HG03521 (cell line): ENCODE measurements around the gene CDK18.

Experiments
- ATAC-seq: cut with Tn5 transposase; IDR thresholded peaks from one replicate; pipeline ENCODE4 v1.9.1; 2021; ENCODE audit warnings: mild to moderate bottlenecking, moderate library complexity; ENCODE audit not compliant: unreplicated experiment

The CDK18 gene

DNA sequence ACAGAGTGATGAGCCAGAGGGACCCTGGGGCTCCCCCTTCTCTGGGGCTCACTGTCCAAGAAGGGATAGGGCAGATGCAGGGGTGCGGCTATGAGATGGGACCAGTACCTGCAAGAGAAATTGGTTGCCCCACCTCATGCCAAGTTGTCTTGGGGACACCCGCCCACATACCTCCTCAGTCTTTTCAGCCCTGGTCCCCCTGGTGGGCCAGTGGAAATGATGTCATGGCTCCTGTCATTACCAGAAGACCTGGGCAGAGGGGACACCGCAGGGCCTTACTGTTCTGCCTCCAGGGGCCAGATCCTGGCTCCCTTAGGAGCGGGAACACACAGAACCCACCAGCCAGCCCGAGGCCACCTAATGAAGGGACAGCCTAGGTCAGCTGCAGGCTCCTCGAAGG, 63.2 kb downstream of the CDK18 start:
- ATAC-seq, result no peak

DNA sequence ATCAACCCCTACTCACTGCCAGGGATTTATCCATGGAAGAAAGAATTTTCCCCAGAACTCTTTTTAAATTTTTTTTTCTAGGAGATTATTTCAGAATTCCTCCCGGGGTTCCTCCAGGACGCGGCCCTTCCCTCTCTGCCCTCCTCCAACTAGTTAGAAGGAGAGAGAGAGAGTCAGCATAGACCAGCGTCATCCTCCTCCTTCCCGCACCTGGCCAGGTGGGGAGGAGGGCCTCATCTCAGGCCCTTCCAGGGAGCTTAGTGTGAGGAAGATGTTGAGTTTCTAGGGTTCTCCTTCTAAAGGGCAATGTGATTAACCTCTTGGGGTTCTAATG, 63.6 kb downstream of the CDK18 start:
- ATAC-seq, result no peak

DNA sequence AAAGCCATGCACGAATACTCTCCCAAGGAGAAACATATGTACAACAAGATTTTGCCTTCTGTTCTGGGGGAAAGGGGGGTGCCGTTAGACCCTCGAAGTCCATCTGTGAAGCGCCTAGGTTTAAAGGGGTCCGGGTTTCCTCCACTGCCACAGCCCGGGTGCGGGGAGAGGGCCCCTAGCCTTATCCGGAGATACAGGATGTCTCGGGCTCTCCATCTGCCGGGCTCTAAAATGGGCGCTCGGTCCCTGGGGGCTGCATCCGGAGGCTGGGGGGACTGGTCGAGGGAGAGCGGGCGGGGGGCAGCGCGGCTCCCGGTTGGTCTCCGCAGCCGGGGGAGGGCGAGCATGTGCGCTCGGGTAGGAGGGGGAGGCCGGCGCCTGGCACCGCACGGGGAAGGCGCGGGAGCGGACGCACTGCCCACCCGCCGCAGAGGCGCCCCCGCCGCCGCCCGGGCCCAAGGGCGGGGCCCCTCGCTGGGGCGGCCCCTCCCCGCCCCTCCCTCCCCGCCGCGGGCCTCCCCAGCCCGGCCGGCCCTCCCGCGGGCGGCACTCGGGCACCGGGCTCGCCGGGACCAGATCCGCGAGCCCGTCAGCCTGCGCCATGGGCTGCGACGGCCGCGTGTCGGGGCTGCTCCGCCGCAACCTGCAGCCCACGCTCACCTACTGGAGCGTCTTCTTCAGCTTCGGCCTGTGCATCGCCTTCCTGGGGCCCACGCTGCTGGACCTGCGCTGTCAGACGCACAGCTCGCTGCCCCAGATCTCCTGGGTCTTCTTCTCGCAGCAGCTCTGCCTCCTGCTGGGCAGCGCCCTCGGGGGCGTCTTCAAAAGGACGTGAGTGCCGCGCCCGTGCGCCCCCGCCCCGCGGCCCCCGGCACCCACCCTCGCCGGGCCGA, 64.2 kb downstream of the CDK18 start:
- no peak for ATAC-seq

DNA sequence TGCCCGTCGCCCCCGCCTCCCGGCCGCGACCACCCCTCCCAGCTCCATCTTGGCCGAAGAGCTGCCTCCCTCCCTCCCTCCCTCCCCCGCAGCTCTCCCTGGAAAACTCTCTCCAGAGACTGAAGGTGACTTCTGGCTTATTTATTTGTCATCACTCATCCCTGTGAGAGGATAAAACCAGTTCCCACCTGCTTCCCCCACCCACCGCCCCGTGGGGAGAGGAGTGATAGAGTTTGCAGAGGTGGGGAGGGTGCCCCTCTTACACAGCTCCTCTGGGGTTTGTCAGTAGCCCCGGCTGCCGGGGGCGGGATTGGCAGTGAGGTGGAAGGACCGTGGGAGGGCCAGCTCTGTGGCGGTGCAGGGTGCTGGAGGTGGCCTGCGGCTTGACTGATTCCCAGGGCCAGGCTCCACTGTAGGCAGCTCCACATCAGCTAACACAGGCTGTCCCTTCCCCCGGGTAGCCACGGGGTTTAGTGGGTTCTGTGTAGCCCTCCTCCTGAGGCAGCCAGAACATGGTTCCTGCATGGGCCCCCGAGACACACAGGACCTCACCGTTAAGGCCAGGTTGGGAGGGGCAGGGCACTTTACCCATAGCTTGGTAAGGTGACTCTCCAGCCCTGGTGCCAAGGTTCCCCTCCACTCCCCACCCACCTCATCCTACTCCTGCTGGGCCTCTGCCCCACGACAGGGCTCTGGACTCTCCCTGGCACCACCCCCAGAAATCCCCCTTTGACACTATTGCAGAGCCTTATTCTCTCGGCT, 65.1 kb downstream of the CDK18 start:
- no peak for ATAC-seq

DNA sequence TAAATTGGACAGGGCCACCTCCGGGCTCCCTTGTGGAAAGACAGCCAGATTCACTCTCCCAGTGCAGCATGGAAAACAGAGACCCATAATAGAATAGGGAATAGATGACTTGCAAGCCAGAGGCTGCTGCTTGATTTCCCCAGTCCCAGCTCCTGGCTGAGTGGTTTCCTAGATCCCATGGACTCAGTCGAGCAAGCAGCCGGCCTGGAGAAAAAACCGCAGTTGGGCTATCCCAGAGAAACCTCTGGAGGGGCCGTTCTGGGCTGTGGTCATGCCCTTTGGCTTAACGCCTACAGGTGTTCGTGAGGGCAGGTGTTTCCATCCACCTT, 65.7 kb downstream of the CDK18 start:
- no peak for ATAC-seq

DNA sequence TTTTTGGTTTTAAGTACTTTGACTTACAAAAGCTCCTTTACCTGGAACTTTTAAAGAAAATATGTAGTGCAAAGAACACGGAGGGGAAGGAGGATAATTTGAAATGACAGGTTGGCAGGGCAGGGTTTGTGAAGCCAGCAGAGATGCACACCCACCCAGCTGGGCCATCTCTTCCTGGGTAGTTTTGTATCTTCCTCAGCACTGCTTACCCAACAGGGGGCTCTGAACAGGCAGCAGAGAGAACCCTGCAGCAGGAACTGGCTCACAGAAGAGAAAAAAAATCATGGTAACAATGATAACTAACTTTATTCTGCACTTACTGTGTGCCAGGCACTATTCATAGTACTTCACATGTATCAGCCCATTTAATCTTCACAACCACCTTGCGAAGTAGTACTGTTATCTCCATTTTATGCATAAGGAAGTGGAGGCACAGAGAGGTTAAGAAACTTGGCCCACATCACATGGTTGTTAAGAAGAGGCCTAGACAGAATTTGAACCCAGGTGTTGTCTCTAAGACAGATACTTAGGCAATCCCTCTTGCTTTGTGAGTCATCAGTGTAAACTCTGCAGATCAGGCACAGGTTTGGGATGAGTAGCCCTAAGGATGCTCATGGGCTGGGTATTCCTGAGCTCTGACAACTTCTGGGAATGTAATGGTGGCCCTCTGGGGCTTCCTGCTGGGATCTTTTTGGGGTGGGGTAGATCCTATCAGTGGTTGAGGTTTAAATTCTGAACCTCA, 66.5 kb downstream of the CDK18 start:
- ATAC-seq, result no peak

DNA sequence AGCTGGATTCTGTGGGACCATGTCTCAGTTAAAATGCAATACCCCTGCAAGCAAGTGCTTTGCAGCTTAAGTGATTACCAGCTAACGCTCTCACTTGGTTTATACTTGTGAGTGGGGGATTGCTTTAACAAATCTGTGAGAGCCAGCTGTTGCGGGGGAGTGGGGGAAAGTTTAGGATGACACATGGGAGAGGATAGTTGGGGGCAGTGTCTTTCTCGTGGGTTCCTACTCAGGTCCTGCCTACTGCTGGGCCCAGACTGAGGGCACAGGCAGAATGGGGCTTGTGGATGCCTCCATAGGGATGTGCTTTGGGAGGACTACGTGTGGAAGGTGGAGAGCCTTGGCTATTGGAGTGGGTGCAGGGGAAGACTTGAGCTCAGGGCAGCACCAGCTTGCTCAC, 67.3 kb downstream of the CDK18 start:
- no peak for ATAC-seq

DNA sequence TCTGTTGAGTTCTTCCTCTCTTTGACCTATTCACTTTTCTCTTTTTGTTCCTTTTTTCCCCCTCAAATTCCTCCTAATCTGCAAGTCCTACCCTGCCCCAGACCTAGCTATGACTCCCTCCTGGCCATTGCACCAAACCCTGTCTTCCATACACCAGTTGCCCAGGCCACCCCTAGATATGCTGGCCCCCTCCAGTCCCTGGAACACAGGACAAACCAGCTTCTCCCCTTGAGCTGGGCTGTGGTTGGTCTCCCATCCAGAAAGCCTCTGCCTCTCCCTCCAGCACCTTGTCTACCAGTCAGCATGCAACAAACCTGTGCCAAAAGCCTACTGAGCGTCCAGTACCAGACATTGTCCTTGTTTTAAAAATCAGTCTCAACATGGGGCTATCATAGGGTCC, 68.0 kb downstream of the CDK18 start:
- ATAC-seq, result no peak

DNA sequence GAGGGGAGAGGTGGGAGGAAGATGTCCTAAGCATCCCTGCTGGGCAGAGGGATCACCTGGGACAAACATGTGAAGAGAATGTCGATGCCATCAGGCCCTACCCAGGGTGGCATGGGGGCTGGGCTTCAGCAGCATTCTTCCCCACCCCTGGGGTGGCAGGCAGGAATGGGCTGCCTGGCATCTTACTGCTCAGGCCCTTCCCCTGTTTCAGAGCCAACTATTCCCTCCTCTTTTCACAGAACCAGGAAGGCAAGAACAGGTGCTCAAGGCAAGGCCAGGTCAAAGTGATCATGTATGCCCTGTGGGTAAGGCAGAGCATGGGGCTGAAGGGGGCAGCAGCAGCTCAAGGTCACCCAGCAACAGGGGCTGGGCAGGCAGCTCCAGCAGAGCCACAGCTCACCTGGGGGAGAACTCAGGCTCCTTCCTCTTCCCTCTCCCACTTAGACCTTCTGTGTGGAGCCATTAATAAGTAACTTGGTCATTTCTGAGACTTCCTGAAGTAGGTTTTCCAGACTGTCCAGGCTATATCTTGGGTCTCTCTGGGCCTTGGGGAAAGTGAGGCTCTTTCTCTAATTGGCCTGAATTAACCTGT, 70.9 kb downstream of the CDK18 start:
- no peak for ATAC-seq

DNA sequence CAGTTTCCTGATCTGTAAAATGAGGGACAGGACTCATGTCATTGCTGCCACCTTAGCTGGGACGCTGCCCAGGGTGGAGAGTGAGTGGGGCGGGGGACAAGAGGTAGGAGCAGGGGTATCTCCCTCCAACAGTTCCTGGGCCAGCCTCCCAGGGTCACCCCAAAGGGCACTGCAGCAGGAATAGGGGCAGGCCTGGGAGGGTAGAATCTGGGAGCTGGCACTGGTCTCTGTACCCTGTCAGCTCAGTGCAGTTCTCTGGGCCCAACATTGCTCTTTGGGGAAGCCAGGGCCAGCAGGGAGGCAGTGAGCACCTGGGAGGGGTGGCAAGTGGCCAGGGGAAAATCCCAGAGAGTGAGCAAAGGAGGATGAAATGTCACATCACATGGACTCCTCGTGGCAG, 71.5 kb downstream of the CDK18 start:
- no peak for ATAC-seq

DNA sequence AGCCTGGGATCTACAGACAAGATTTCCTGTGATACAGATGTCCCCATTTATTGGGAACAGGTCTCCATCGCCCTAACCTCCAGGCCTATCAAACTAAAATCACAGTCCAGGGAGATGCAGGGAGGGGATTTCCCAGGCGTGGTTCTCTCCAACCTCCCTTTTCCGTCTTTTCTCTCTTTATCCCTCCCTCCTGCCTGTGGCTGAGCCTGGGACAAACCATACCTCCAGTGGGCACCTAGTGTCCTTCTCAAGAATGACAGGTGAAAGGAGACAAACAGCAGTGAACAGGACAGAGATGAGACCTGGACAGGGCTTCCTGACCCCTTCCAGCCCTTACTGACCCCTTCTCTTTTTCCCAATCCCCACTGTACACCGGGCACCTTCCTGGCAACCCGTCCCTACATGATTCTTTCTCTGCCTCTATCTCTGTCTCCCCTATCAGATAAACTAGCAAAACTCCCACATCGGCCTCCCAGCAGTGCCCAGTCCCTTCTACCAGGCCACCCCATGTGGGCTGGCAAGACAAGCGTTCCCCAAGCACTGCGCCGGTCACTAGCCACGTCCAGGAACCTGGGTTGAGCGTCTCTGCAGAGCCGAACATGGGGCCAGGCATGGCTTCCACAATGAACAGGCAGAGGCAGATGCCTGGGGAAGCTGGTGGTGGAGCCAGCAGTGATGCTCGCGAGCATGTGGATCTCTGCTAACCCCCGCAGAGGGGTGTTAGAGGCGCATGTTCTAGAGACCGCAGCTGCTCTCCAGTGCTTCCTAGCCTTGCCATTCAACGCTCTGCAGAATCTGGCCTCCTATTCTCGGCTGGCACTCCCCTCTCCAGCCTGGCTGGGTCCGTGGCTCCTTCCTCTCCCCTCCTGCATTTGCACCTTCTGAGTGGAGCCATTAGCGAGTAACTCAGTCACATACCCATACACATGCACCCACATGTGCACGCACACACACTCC, 72.6 kb downstream of the CDK18 start:
- ATAC-seq, result no peak

DNA sequence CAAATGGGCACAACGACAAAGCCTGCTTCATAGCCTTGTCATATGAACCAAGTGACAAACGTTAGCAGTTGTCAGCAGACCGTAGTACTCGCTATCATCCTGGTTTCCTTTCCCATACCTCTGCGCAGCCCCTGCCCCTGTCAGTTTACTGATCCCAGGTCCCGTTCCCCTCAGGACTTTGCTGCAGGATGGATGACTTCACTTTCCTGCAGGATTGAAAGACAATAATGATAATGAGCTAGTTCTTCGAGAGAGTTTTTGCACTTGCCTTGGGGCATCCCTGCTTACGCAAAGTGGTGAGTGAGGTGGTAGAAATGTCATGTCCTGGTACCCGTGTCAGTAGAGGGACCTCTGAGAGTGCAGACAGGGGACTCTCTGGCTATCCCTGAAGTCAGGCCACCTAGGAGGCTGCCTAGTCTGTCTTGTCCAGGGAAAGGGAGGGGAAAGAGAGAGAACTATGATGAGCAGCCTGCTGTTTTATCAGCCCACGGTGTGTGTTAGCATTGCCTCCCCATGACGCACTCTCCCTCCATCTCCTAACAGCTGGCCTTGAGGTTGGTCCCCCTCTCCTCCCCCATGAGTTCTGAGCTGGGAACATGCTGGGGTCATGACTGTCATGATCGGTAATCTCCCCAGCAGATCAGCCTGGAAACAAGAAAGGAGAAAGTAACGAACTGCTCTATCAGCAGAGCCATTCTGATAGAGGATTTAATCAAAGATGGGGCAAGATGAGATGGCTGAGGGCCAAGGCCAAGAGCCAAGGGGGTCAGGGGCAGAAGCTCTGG, 73.6 kb downstream of the CDK18 start:
- no peak for ATAC-seq

DNA sequence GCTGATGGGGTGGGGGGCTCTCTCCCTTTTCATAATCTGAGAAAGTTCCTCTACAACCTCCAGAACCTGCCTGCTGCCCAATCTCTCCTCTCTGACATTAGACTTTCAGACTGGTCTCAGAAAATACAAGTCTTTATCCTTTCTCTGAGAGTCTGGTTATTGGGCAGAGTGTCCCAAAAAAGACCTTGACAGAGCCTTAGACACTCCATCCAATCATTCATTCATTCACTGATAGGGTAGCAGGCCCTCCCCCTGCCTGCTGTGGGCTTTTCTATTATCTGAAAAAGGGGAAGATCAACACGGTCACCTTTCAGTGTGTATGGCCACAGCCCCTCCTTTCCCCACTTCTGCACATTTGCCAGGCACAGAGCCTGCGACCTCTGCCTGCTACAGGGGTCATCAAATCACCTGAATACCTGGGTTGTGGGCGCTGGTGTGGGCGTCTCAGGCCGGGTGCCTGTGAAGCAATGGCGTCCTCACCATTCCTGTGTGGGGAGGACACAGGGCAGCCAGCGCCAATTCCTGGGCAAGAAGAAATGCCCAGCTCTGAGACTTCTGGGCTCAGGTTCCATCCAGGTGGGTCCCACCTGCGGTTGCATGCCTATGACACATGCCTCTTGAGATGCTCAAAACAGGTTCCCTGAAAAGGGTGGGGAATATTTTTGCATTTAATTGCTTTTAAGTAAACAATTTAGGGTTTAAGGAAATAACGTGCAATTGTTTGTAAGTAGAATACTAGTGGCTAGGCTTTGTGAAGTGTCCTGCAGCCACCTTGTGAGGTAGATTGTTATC, 74.5 kb downstream of the CDK18 start:
- ATAC-seq, result no peak

DNA sequence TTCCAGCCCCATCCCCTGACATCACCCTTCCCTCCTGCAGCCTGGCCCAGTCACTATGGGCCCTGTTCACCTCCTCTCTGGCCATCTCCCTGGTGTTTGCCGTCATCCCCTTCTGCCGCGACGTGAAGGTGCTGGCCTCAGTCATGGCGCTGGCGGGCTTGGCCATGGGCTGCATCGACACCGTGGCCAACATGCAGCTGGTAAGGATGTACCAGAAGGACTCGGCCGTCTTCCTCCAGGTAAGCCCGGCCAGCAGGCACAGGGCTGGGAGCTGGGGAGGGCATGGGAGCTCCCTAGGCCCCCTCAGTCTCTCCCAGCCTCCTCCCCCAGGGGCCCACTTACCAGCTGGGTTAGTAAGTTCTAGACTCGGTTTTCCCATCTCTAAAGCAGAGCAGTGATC, 75.2 kb downstream of the CDK18 start:
- ATAC-seq, result no peak

DNA sequence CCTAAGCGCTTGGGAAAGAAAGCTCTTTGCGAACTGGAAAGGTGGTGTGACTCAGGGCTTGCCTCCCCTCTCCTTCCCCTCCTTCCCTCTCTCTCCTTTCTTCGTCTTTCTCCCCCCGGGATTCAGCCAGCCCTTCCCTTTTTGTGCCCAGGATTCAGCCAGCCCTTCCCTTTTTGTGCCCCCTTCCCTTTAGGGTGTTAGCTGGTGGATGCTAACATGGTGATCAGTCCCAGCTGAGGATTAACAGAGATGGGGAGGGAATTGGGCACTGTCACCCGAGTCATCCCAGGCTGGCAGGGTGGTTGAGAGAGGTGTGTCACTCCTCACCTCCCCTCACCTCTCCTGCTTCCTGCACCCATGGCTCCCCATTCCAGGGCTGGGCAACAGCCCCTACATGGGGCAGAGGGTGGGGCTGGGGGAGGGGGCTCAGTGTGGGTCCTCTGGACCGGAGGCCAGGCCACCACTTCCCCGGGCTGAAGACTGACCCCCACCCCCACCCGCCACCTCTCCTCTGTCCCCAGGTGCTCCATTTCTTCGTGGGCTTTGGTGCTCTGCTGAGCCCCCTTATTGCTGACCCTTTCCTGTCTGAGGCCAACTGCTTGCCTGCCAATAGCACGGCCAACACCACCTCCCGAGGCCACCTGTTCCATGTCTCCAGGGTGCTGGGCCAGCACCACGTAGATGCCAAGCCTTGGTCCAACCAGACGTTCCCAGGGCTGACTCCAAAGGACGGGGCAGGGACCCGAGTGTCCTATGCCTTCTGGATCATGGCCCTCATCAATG, 75.9 kb downstream of the CDK18 start:
- no peak for ATAC-seq

DNA sequence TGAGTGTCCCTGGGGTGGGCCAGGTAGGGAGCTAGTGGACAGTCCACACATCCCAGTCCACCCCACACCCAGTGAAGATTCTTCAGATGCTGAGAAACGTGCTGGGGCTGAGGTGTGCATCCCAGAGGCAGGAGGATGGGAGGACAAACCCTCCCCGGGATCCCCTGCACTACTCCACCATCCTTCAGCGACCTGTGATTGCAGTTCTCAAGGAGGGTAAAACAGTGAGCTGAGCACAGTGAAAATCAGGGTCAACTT, 76.4 kb downstream of the CDK18 start:
- ATAC-seq, result no peak

DNA sequence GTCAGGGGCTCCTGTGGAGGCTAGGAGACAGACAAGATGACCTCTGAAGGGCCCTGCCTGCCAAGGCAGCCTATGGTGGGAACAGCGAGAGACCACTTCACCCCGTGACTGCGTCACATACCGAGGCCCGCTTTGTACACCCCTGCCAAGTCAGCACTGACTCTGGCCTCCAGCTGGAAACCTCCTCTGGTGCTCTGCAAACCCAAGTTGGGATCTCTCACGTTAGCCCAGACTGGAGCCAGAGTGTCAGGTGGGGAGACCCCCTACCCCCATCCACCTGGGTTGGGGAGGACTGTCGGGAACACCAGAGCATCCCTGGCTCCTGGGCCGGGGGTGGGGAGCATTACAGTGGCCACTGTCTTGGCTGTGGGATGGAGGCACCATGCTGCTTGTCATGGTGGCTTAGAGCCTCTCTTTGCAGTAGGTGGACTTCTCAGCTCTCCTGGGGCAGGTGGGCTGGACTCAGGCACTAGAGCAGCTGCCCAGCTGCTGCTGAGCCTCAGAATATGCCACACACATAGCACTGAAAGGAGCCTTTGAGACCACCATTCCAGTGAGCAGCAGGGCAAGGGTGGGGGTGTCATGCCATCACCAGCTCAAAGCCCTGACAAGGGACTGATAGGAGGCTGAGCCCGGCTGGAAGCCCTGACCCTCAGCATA, 77.0 kb downstream of the CDK18 start:
- ATAC-seq, result no peak

DNA sequence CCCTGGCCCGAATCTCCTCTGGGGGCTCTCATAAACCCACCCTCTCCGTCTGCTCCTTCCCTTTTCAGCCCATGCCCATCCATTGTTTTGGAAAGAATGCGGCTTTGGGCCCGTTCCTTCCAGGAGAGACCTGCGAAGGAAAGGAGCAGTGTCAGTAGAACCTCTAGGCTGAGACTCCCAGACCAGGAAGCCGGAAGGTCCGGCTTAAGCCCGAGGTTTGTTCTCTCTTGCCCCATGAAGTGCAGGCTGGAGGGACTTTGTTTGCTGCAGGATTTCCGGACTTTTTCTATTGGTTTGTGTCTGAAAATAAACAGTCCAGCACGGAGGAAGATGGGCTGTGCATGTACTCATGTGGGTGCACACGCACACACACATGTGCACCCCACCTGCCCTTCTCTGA, 77.6 kb downstream of the CDK18 start:
- ATAC-seq, result no peak
